NB4 (cell line): ENCODE measurements around the gene PKP1.

ENCODE experiments used
- CTCF ChIP-seq: IDR thresholded peaks from one replicate; pipeline ENCODE4 v1.5.1; 2012; ENCODE audit warnings: low read depth, low read length
- MYC ChIP-seq: IDR thresholded peaks from 2 replicates; pipeline ENCODE4 v1.6.1; 2011; ENCODE audit warnings: low read depth, low read length
- POLR2A ChIP-seq: IDR thresholded peaks from 2 replicates; pipeline ENCODE4 v1.6.1; 2011; ENCODE audit warnings: mild to moderate bottlenecking; ENCODE audit not compliant: insufficient read length; ENCODE audit errors: extremely low read depth

- TF ChIP-seq POLR2A (no peak), CTCF (no peak), MYC (no peak)
Observed at GRCh38 chr1:201296352-201296751, 13.0 kb downstream of the PKP1 start.
